Activated naive CD4-positive, alpha-beta T cell treated with anti-CD3 and anti-CD28 coated beads, Interleukin-2, amount 50 U/mL, for 72 hours (primary cell): Measurements from ENCODE around the gene CRELD1. TPM values are rescaled to one million over a fixed set of nuclear protein-coding genes. Genes with fewer than 3 reads are reported as not detected.

Experiments
- ATAC-seq, 2 donors: fragments of 150-1000 bp; cut with Tn5 transposase; 2 replicates each; pipeline ENCODE4 v1.10.0; 2021; ENCODE audit warnings: mild to moderate bottlenecking in 2 of 2, moderate library complexity in 2 of 2
- DNase-seq, 2 donors: peaks; one replicate each; pipeline ENCODE4 v3.0.0; 2021 to 2022; ENCODE audit warnings: low spot score in 2 of 2
- H3K27ac Mint-ChIP-seq, 2 donors: one replicate each; pipeline ENCODE4 v1.8.0; 2022; ENCODE audit warnings: mild to moderate bottlenecking in 2 of 2, mixed read lengths in 2 of 2
- H3K36me3 Mint-ChIP-seq, 2 donors: one replicate each; pipeline ENCODE4 v1.8.0; 2022; ENCODE audit warnings: mixed read lengths in 2 of 2
- H3K9me3 Mint-ChIP-seq, 2 donors: one replicate each; pipeline ENCODE4 v1.8.0; 2022; ENCODE audit warnings: mixed read lengths in 2 of 2
- total RNA-seq, 2 donors: library from RNA; stranded (reverse); gene quantifications; one replicate each; pipeline ENCODE4 v1.2.3, GENCODE V29; 2022

The CRELD1 gene
- total RNA-seq, 2 donors from 2014 or later = 23.8 to 25.0 TPM

DNA sequence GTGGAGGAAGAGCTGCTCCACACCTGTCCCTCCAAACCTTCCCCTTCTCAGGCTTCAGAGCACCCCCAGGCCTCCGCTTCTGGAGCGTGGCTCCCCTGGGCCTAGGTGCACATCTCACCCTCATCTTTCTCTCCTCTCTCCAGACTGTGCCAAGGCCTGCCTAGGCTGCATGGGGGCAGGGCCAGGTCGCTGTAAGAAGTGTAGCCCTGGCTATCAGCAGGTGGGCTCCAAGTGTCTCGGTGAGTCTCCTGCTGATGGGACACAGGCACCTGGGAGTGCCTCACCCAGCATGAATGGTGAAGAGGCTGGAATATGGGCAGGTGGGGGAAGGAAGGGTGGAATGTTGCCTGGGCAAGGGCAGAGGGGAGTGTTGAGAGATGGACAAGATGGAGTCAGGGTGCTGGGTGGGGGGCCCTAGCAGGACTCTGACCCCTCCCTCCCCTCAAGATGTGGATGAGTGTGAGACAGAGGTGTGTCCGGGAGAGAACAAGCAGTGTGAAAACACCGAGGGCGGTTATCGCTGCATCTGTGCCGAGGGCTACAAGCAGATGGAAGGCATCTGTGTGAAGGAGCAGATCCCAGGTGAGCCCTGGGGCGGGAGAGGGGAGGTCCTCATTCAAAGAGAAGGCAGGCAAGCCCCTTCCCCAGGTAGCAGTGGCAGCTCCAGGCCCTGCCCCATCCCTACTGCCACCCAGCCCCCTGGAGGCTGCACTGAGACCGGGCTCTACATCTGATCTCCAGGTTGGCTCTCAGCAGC is 9.5 kb downstream of the CRELD1 start:
- H3K36me3 Mint-ChIP-seq = no peaks in the 10 kb centered on the region
- no peaks in the 10 kb centered on the region for H3K9me3 Mint-ChIP-seq
- ATAC-seq (no peak), DNase-seq (no peak)
- peak overlapping the region; percentile 55 to 61 for H3K27ac Mint-ChIP-seq

- Mint-ChIP-seq H3K36me3 (no peaks in the 10 kb centered on the region), H3K9me3 (no peaks in the 10 kb centered on the region), H3K27ac (peak overlapping the region; percentile 22 to 43)
- ATAC-seq (no peak), DNase-seq (no peak)
Observed at GRCh38 chr3:9944271-9944670, 10.6 kb downstream of the CRELD1 start.

DNA sequence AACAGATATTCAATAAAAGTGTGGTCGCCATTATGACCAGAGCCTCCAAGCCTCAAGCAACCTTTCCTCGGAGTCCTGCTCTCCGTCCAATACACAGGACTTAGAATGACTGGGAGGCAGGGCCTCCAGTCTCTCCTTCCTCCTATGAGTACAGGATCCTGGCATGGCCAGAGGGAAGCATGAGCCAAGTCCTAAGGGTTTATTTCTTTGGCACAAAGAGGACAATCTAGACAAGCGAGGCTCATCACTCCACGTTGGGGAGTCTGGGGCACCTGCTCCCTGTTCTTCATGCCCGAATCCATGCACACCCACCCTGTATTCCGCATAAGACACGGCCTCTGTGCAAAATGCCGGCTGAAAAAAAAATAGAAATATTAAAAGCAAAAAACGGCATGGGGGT is 11.7 kb downstream of the CRELD1 start:
- no peak overlapping the region for H3K27ac Mint-ChIP-seq
- ATAC-seq = no peak
- no peaks in the 10 kb centered on the region for H3K9me3 Mint-ChIP-seq

DNA sequence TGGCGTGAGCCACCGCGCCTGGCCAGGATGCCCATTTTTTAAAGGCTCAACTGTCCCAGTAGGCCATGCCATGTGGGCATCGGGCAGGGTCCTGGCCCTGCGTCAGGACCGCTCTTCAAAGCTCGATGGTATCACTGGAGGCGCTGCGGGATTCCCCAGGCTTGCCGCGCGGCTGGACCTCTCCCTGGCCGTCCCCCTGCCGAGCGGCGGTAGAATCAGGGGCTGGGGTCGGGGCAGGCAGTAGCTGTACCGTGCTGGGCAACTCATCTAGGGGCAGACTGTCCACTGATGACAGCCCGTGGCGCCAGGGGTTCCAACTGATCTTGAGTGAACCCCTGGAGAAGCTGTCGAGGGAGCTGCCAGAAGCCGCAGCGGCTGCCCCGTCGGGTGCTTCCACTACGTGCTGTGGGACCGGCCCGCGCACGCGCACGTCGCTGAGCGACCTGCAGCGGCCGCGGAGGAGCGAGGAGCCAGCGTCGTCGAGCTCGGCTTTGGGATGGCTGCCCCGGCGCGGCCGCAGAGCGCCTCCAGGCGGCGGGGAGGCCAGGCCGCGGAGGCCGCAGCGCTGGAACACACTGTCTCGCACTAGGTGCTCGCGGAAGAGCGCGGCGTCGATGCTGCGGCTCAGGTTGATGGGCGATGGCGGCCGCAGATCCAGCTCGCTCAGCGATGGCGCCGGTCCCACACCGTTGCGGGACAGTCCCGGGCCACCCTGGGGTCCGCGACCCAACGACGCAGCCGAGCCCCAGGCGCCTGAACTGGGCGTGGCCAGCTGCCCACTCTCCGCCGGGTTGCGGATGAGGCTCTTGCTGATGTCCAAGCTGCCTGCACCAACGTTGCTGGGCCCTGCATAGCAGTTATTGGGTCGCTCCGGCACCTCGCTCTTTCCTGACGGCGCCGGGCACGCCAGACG is 12.7 kb downstream of the CRELD1 start:
- Mint-ChIP-seq H3K36me3 (no peaks in the 10 kb centered on the region), H3K9me3 (no peaks in the 10 kb centered on the region), H3K27ac (peak overlapping the region; percentile 67 to 92)
- ATAC-seq (peak; percentile 81 to 90), DNase-seq (peak; percentile 81 to 85)

More for the DNA sequence above, 11.7 kb downstream of the CRELD1 start:
- no peak for DNase-seq
- H3K36me3 Mint-ChIP-seq = no peaks in the 10 kb centered on the region

- DNase-seq (no peak), ATAC-seq (no peak)
- H3K27ac Mint-ChIP-seq = no peak overlapping the region
- H3K36me3 Mint-ChIP-seq = no peaks in the 10 kb centered on the region
- no peaks in the 10 kb centered on the region for H3K9me3 Mint-ChIP-seq
Observed at GRCh38 chr3:9947025-9947995, 13.7 kb downstream of the CRELD1 start.

GRCh38 chr3:9948586-9948985 is 15.0 kb downstream of the CRELD1 start:
- no peak for ATAC-seq
- no peak overlapping the region for H3K27ac Mint-ChIP-seq
- H3K36me3 Mint-ChIP-seq = no peaks in the 10 kb centered on the region
- no peaks in the 10 kb centered on the region for H3K9me3 Mint-ChIP-seq
- no peak for DNase-seq

DNA sequence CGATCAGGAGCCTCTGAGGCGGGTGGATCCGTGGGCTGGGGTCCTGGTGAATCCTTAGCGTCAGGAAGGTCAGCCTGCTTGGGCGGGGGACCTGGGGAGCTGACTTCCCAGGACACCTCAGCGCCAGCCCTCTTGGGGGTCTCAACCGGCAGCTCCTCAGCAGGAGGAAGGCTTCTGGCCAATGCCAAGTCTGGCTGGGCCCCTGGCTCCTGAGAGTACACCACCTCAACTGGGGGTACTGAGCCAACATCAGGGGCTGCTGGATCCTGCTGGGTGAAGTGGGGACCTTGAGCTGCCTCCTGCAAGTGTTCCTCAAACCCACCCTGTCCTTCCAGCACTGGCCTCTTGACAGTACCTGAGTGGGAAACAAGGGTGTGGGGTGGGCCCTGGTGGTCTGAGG is 15.5 kb downstream of the CRELD1 start:
- DNase-seq (no peak), ATAC-seq (no peak)
- H3K9me3 Mint-ChIP-seq = no peaks in the 10 kb centered on the region
- H3K36me3 Mint-ChIP-seq = no peaks in the 10 kb centered on the region
- H3K27ac Mint-ChIP-seq = no peak overlapping the region

GRCh38 chr3:9949626-9950025 is 16.0 kb downstream of the CRELD1 start:
- DNase-seq (no peak), ATAC-seq (no peak)
- H3K36me3 Mint-ChIP-seq = no peaks in the 10 kb centered on the region
- no peak overlapping the region for H3K27ac Mint-ChIP-seq
- H3K9me3 Mint-ChIP-seq = no peaks in the 10 kb centered on the region

DNA sequence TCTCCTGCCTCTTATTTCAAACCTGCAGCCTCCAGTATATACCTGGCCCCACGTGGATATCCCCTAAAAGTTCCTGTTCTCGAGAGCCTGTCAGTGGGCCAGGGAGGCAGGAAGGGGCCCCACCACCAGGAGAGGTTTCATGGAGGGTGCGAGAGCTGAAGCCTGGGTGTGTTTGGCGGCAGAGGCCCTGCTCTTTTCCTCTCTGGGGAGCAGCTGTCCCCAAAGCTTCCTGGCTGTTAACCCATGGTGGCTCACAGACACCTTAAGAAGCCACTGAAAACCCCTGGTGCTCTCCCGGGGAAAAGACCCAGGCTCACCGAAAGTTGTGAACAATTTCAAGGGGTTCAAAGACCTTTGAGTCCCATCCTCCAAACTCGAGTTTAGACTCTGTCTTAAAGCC is 17.5 kb downstream of the CRELD1 start:
- peak; percentile 6 to 67 for ATAC-seq
- no peak for DNase-seq
- Mint-ChIP-seq H3K27ac (peak overlapping the region; percentile 59 to 86), H3K9me3 (no peaks in the 10 kb centered on the region), H3K36me3 (no peaks in the 10 kb centered on the region)

- ATAC-seq (peak; percentile 44 to 61), DNase-seq (peak in 1 of 2 donors; percentile 17)
- H3K27ac Mint-ChIP-seq = peak overlapping the region; percentile 59 to 86
- H3K36me3 Mint-ChIP-seq = no peaks in the 10 kb centered on the region
- no peaks in the 10 kb centered on the region for H3K9me3 Mint-ChIP-seq
Observed at GRCh38 chr3:9951598-9951961, 17.9 kb downstream of the CRELD1 start.

DNA sequence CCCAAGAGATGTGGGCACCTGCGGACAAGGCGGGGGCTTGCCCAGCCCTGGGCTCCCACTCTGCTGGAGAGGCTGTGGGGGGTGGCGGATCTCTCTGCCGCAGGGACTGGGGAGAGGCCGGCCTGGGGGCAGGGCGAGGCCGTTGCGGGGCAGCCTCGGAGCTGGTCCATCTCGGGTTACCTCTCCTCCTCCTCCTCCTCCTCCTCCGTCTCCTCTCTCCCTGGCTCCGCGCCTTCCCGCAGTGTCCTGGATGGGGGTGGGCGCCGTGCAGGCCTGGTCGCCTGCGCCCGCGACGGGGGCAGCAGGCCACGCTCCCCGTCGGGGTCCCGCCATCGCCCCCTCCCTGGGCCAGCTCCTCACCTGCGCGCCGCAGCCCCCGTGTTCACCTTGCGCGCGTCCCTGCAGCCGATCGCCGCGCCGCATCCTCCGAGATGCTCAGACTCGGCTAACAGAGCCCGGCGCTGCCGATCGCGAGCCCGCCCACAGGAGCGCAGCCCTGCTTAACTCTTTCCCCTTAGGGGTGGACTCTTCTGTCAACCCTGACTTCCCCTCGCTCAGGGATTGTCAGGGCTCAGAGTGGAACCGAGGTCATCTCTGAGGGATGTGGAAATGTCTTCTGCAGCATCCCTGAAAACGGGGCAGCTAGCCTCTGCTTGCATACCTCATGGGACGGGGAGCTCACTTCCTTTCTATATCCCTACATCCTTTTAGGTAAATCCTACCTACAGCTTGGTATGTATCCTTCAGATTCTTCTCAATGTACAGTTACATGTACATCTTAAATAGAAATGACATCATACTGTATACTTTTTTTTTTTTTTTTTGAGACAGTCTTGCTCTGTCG is 18.6 kb downstream of the CRELD1 start, which contains the start of gene PRRT3:
Gene PRRT3, minus strand, starts transcription at position 447 of the 844 bp plus-strand sequence. CDS start 2,293 bp downstream, outside the sequence.
- Mint-ChIP-seq H3K9me3 (no peaks in the 10 kb centered on the region), H3K36me3 (no peaks in the 10 kb centered on the region), H3K27ac (peak within 1 kb of the TSS; percentile 59 to 86)
- DNase-seq (peak in 1 of 2 donors; percentile 70), ATAC-seq (peak; percentile 57 to 85)

DNA sequence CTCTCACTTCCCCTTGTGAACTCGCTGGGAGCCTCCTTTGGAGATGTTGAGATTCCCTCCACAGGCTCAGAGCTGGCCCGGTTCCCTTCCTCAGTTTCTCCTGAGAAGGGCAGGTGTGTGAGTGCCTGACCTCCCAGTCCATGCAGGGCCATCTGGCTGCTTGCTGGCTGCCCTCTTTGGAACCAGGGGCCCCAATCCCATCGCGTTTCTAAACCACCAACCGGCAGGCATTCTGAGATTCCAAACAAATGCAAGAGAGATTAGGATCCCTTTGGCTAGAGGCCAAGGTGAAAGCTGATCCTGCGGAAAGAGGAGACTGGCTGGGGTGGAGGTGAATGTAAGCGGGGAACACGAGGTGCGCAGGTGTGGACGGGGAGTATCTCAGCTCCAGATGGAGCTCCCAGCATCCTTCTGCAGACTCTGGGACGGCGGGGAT is 21.5 kb downstream of the CRELD1 start:
- Mint-ChIP-seq H3K36me3 (no peaks in the 10 kb centered on the region), H3K27ac (no peak overlapping the region), H3K9me3 (no peaks in the 10 kb centered on the region)
- no peak for DNase-seq
- no peak for ATAC-seq

GRCh38 chr3:9955611-9956352 is 22.1 kb downstream of the CRELD1 start:
- H3K9me3 Mint-ChIP-seq = no peaks in the 10 kb centered on the region
- no peak for ATAC-seq

GRCh38 chr3:9957214-9957613 is 23.6 kb downstream of the CRELD1 start:
- DNase-seq (no peak), ATAC-seq (no peak)
- Mint-ChIP-seq H3K36me3 (no peaks in the 10 kb centered on the region), H3K9me3 (no peaks in the 10 kb centered on the region), H3K27ac (no peak overlapping the region)

More at GRCh38 chr3:9955611-9956352, 22.1 kb downstream of the CRELD1 start:
- no peak for DNase-seq
- Mint-ChIP-seq H3K36me3 (no peaks in the 10 kb centered on the region), H3K27ac (no peak overlapping the region)
